ENCODE results near the gene MCEMP1.

- no peak for TF ChIP-seq EHF (CRISPR knock-in tag; IDR thresholded peaks at IDR 0.05)
- no peak for TF ChIP-seq POLR2A (IDR thresholded peaks at IDR 0.05; ENCODE audit: low read length)
- no peak for TF ChIP-seq EP300 (IDR thresholded peaks at IDR 0.05)
- no peak for TF ChIP-seq CTCF (IDR thresholded peaks at IDR 0.05)
These were observed 18.6 kb upstream of the MCEMP1 start for GRCh38 chr19:7658219-7658686.
